ENCODE data around the gene FITM1.

- TF ChIP-seq, protein P1, sequence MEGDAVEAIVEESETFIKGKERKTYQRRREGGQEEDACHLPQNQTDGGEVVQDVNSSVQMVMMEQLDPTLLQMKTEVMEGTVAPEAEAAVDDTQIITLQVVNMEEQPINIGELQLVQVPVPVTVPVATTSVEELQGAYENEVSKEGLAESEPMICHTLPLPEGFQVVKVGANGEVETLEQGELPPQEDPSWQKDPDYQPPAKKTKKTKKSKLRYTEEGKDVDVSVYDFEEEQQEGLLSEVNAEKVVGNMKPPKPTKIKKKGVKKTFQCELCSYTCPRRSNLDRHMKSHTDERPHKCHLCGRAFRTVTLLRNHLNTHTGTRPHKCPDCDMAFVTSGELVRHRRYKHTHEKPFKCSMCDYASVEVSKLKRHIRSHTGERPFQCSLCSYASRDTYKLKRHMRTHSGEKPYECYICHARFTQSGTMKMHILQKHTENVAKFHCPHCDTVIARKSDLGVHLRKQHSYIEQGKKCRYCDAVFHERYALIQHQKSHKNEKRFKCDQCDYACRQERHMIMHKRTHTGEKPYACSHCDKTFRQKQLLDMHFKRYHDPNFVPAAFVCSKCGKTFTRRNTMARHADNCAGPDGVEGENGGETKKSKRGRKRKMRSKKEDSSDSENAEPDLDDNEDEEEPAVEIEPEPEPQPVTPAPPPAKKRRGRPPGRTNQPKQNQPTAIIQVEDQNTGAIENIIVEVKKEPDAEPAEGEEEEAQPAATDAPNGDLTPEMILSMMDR (conservative IDR thresholded peaks at IDR 0.05; ENCODE audit: low read depth, low read length): no peak
- TF ChIP-seq EZH2phosphoT487 (IDR thresholded peaks at IDR 0.05; ENCODE audit: borderline replicate concordance, low read length): no peak
Observed at GRCh38 chr14:24133735-24134134, 3.3 kb downstream of the FITM1 start.

All from PC-3 (cell line).